ENCODE results near the gene RNGTT.

DNA sequence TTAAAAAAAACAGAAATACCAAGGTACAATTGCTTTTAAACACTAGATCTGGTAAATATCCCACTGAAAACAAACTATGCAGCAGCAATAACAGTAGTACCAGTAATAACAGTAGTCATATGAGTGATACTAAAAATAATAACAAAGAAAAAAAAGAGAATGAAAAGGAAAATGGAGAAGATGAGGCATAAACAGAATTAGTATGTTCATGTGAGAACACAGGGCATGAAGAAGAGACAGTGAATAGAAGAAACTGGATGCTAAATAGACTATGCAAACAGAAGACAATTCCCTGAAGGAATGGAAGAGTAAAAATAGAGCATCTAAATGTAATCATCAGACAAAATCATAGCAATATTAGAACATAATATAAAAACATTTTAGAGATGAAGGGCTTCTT lies 121.1 kb downstream of the RNGTT start:
- TF ChIP-seq, protein P1, sequence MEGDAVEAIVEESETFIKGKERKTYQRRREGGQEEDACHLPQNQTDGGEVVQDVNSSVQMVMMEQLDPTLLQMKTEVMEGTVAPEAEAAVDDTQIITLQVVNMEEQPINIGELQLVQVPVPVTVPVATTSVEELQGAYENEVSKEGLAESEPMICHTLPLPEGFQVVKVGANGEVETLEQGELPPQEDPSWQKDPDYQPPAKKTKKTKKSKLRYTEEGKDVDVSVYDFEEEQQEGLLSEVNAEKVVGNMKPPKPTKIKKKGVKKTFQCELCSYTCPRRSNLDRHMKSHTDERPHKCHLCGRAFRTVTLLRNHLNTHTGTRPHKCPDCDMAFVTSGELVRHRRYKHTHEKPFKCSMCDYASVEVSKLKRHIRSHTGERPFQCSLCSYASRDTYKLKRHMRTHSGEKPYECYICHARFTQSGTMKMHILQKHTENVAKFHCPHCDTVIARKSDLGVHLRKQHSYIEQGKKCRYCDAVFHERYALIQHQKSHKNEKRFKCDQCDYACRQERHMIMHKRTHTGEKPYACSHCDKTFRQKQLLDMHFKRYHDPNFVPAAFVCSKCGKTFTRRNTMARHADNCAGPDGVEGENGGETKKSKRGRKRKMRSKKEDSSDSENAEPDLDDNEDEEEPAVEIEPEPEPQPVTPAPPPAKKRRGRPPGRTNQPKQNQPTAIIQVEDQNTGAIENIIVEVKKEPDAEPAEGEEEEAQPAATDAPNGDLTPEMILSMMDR (IDR thresholded peaks at IDR 0.05) = no peak
- no peak for TF ChIP-seq POLR2A (IDR thresholded peaks at IDR 0.05)

All from vagina (tissue), 2 donors.